Activated naive CD4-positive, alpha-beta T cell treated with Interleukin-2 at 50 U/mL for 16 hours (primary cell): ENCODE measurements around the gene NAMPT.

Experiments
- DNase-seq: peaks from one replicate; pipeline ENCODE4 v3.0.0-alpha.2; 2020

The NAMPT gene

DNA sequence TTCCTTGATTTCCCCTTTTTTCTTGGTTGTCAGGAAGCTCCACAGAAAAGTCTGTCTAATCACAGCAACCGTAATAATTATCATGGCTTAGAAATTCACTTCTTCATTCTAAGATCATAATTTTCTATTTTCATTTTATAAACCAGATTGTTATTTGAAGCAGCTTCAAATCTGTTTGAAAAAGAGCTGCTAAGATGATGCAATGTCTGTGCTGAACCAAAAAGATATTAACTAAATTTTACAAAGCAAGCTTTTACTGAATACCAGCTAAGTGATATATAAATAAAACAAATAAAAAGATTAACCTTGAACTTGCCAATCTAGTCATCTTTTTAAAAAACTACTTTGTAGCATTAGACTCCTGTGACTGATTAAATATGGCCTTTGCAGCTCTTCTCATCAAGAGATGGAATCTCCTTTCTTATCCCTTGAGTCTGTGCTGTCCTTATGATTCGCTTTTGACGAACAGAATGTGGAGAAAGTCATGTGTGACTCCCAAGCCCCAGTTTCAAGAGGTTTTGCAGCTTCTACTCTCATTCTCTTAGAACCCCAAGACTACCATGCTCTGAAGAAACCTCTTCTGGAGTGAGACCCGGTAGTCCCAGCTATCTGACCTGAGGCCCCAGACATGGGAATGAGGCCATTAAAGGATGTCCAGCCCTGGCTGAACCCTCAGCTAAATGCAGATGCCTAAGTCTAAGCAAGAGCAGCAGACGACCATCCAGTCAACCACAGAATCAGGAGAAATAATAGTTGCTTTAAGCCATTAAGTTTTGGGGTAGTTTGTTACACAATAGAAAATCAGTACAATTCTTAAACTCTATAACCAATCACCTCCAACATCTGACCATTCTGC lies 14.4 kb downstream of the NAMPT start:
- no peak for DNase-seq

- no peak for DNase-seq
Observed at GRCh38 chr7:106269254-106269961, 15.4 kb downstream of the NAMPT start.

- no peak for DNase-seq
Observed at GRCh38 chr7:106265133-106265532, 19.6 kb downstream of the NAMPT start.

GRCh38 chr7:106262221-106262881 lies 22.4 kb downstream of the NAMPT start:
- no peak for DNase-seq

GRCh38 chr7:106260136-106260561 lies 24.6 kb downstream of the NAMPT start:
- no peak for DNase-seq

DNA sequence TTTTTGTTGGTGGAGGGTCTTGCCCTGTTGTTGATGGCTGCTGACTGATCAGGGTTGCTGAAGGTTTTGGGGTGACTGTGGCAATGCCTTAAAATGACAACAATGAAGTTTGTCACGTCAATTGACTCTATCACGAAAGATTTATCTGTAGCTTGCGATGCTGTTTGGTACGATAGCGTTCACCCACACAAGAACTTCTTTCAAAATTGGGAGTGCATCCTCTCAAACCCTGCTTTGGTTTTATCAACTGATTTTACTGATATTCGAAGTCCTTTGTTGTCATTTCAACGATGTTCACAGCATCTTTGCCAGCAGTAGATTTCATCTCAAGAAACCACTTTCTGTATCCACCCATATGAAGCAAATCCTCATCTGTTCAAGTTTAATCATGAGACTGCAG lies 26.0 kb downstream of the NAMPT start:
- DNase-seq = no peak

GRCh38 chr7:106257752-106258151 lies 27.0 kb downstream of the NAMPT start:
- no peak for DNase-seq

GRCh38 chr7:106256144-106256543 lies 28.6 kb downstream of the NAMPT start:
- no peak for DNase-seq

- DNase-seq = no peak
Observed at GRCh38 chr7:106255246-106255645, 29.5 kb downstream of the NAMPT start.

- no peak for DNase-seq
Observed at GRCh38 chr7:106254525-106255116, 30.2 kb downstream of the NAMPT start.

GRCh38 chr7:106252568-106252967 lies 32.2 kb downstream of the NAMPT start:
- DNase-seq = no peak

DNA sequence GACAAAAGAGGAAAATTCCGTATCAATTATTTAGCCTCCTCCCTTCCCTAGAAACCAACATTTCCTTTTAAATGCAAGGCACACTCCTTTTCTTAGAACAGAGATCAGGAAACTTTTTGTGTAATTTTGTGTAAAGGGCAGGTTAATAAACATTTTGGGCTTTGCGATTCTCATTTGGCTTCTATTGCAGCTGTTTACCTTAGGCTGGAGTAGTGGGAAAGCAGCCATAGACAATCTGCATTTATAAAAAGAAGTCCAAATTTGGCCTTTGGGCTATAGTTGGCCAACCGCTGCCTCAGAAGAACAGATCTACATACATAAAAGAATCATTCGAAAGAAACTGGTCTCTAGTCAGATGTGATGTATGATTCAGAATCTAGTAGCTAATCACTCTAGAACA lies 35.3 kb downstream of the NAMPT start:
- no peak for DNase-seq

- DNase-seq = no peak
Observed at GRCh38 chr7:106248600-106248999, 36.2 kb downstream of the NAMPT start.

DNA sequence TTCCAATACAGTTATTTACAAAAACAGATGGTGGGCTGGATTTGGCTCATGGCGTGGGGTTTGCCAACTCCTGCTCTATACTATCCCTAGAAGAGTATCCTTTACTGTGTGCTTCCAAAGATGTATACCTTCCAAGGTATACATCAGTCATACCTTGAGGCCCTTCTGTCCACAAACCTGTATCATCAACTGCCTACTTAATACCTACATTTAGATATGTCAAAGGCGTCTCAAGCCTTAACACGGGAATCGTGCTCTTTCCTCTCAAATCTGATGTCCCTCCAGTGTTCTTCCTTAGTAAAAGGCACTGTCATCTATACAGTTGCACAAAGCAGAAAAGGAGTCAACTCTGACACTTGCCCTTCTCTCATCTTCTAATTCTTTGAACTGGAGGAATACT lies 36.9 kb downstream of the NAMPT start:
- no peak for DNase-seq

- no peak for DNase-seq
Observed at GRCh38 chr7:106246902-106247711, 37.7 kb downstream of the NAMPT start.

DNA sequence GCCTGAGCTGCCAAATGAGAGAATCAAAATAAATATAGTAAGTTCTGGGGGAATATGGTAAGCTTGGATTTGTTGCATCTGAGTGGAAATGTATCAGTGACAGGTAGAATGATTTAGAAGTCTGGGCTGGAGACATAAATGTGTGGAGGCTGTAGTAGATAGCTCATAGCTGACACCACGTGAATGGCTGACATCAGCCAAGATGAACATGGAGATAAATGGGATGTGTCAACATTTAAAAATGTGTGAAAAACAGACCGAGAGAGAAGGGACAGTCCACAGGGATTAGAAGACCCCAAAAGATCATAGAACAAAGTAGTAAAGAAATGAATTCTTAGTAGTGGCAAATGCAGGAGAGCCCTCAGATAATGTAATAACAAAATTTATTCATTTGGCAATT lies 40.9 kb downstream of the NAMPT start:
- DNase-seq = no peak

- DNase-seq = no peak
Observed at GRCh38 chr7:106239406-106239805, 45.4 kb downstream of the NAMPT start.

GRCh38 chr7:106238830-106239229 lies 46.0 kb downstream of the NAMPT start:
- no peak for DNase-seq

GRCh38 chr7:106236065-106236464 lies 48.7 kb downstream of the NAMPT start:
- DNase-seq = no peak

DNA sequence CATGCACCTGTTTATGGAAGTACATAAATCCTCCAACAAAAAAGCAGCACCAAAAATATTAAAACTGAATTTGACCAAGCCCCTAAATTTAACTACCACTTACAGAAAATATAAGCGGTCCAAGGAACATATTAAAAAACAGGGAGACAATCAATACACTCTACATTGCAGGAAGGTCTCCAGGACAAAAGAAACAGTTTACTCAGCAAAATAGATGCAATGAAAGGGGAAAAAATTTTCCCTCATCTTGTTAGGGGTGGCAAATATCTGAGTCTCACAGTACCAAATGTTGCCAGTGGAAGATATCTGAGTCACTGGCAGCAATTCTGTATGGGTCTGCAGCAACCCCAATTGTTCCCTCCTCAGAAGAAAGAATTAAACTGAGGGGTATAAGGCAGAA lies 50.4 kb downstream of the NAMPT start:
- no peak for DNase-seq

- no peak for DNase-seq
Observed at GRCh38 chr7:106231856-106232490, 52.8 kb downstream of the NAMPT start.

DNA sequence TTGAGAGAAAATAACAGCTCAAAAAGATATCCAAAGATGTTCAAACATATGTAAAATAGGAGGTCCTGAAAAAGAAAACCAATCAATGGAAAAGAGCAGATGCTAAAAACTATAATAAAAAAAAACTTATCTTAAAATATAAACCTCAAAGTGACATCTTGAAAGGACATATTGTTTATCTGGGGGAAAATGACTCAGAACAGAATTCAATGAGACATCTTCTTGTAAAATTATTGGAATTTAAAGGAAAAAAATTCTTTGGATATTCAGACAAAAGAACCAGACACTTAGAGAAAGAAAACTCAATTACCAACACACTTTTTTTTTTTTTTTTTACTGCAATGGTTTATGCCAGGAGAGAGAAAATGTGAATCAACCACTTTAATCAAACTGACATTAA lies 58.9 kb downstream of the NAMPT start:
- DNase-seq = no peak
